HK-2 (cell line): ENCODE measurements around the gene NOD2.

Source experiments
- DNase-seq: peaks from one replicate; pipeline ENCODE4 v3.0.0-alpha.2; 2018; ENCODE audit not compliant: unreplicated experiment

The NOD2 gene

GRCh38 chr16:50694206-50694605 is 800 bp downstream of the NOD2 start:
- no peak for DNase-seq

- DNase-seq, result no peak
These were observed 1.9 kb downstream of the NOD2 start for GRCh38 chr16:50695017-50696000.

- DNase-seq, result no peak
These were observed 2.7 kb downstream of the NOD2 start for GRCh38 chr16:50696126-50696525.

- peak; percentile 65 for DNase-seq
These were observed 3.4 kb downstream of the NOD2 start for GRCh38 chr16:50696575-50697420.

- no peak for DNase-seq
These were observed 4.0 kb downstream of the NOD2 start for GRCh38 chr16:50697421-50697715.

- no peak for DNase-seq
These were observed 4.7 kb downstream of the NOD2 start for GRCh38 chr16:50697881-50698767.

GRCh38 chr16:50699326-50700159 is 6.1 kb downstream of the NOD2 start:
- DNase-seq, result no peak

- DNase-seq, result no peak
These were observed 9.3 kb downstream of the NOD2 start for GRCh38 chr16:50702725-50703124.

- DNase-seq, result no peak
These were observed 10.8 kb downstream of the NOD2 start for GRCh38 chr16:50704245-50704644.

- DNase-seq, result no peak
These were observed 12.2 kb downstream of the NOD2 start for GRCh38 chr16:50705436-50706110.

- no peak for DNase-seq
These were observed 12.8 kb downstream of the NOD2 start for GRCh38 chr16:50706250-50706649.

- DNase-seq, result no peak
These were observed 15.1 kb downstream of the NOD2 start for GRCh38 chr16:50708373-50709060.

- DNase-seq, result no peak
These were observed 15.8 kb downstream of the NOD2 start for GRCh38 chr16:50709061-50709684.

GRCh38 chr16:50709980-50710379 is 16.6 kb downstream of the NOD2 start:
- DNase-seq, result no peak

- no peak for DNase-seq
These were observed 17.6 kb downstream of the NOD2 start for GRCh38 chr16:50711040-50711439.

- DNase-seq, result no peak
These were observed 18.6 kb downstream of the NOD2 start for GRCh38 chr16:50711862-50712559.

- no peak for DNase-seq
These were observed 19.1 kb downstream of the NOD2 start for GRCh38 chr16:50712560-50712898.

GRCh38 chr16:50712956-50713355 is 19.6 kb downstream of the NOD2 start:
- DNase-seq, result no peak

GRCh38 chr16:50717091-50717490 is 23.7 kb downstream of the NOD2 start:
- no peak for DNase-seq
